HG03565 (cell line): ENCODE data around the gene NID1.

ENCODE experiments used
- ATAC-seq: cut with Tn5 transposase; IDR thresholded peaks from one replicate; pipeline ENCODE4 v1.9.1; 2021; ENCODE audit warnings: mild to moderate bottlenecking, moderate library complexity; ENCODE audit not compliant: unreplicated experiment

NID1 gene, protein sequence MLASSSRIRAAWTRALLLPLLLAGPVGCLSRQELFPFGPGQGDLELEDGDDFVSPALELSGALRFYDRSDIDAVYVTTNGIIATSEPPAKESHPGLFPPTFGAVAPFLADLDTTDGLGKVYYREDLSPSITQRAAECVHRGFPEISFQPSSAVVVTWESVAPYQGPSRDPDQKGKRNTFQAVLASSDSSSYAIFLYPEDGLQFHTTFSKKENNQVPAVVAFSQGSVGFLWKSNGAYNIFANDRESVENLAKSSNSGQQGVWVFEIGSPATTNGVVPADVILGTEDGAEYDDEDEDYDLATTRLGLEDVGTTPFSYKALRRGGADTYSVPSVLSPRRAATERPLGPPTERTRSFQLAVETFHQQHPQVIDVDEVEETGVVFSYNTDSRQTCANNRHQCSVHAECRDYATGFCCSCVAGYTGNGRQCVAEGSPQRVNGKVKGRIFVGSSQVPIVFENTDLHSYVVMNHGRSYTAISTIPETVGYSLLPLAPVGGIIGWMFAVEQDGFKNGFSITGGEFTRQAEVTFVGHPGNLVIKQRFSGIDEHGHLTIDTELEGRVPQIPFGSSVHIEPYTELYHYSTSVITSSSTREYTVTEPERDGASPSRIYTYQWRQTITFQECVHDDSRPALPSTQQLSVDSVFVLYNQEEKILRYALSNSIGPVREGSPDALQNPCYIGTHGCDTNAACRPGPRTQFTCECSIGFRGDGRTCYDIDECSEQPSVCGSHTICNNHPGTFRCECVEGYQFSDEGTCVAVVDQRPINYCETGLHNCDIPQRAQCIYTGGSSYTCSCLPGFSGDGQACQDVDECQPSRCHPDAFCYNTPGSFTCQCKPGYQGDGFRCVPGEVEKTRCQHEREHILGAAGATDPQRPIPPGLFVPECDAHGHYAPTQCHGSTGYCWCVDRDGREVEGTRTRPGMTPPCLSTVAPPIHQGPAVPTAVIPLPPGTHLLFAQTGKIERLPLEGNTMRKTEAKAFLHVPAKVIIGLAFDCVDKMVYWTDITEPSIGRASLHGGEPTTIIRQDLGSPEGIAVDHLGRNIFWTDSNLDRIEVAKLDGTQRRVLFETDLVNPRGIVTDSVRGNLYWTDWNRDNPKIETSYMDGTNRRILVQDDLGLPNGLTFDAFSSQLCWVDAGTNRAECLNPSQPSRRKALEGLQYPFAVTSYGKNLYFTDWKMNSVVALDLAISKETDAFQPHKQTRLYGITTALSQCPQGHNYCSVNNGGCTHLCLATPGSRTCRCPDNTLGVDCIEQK

DNA sequence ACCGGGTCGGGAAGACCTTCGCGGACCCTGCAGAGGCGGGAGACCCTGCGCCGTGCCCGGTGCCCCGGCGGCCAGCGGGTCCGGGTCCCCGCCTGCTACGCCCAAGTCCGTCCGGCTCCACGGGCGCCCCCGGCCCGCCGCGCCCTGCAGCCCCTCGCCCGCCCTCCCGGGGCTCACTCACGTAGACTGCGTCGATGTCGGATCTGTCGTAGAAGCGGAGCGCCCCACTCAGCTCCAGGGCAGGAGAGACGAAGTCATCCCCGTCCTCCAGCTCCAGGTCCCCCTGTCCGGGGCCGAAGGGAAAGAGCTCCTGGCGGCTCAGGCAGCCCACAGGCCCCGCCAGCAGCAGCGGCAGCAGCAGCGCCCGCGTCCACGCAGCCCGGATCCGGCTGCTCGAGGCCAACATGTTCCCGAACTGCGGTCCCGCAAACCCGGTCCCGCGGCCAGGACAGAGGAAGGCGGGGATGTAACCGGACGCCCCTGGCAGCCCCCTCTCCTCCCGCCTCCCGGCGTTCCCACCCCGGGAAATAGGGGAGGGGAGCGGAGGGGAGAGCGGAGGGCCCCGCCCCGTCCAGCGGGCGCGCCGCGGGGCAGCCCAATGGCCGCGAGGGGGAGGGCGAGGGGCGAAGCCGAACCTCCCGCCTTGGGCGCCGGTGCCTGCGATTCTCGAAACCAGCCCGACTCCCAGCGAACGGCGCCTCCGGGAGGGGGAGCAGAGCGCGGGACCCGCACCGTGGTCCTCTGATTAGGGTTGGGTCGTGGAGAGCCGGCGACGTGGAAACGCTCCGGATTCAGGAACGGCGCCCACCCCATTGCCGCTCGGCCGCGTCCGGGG is at the start of gene NID1:
NID1 (minus strand) TSS at position 417 of the 835 bp plus-strand sequence; CDS start at position 406, 11 bp downstream.
- ATAC-seq = no peak

DNA sequence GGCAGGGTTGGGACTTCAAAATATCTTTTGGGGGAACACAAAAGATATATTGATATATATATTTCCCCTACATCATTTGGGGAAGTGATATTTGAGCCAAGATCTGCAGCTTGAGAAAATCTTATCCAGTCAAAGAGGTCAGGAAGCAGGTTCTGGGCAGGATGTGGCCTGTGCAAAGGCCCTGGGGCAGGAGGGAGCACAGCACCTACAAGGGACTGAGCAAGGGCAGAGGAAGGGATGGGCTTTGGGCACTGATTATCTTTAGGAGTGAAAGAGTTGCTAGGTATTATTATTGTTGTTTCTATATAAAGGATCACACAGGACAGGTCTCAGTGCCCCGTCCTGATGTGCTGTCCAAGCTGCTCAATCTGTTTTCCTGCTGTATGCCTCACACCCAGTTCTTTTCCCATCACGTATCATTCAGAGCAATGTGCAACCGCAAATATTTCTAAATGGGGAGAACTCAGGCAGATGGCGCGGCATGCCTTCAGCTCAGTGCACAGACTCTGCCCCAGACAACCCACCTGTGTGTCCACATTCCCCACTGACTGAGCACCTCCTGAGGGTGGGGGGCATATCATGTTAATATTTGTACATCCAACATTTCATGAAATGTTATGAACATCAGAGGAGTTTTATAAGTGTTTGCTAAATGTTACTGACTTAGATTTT is 49.3 kb upstream of the NID1 start:
- no peak for ATAC-seq

- ATAC-seq = no peak
Observed at GRCh38 chr1:236113324-236114032, 48.6 kb upstream of the NID1 start.

DNA sequence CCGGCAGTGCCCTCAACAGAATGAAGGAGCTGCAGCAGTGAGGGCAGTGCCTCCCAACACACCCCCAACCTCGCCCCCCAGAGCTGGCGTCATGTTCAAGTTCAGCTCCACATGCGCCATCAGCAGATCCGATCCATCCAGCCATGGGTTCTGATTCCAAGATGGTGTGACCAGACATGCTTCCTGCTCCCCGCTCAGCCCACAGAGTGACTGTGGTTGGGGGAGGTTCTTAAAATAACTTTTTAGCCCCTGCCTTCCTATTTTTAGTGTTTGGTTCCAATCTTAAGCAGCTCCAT is 47.4 kb upstream of the NID1 start:
- ATAC-seq = no peak

DNA sequence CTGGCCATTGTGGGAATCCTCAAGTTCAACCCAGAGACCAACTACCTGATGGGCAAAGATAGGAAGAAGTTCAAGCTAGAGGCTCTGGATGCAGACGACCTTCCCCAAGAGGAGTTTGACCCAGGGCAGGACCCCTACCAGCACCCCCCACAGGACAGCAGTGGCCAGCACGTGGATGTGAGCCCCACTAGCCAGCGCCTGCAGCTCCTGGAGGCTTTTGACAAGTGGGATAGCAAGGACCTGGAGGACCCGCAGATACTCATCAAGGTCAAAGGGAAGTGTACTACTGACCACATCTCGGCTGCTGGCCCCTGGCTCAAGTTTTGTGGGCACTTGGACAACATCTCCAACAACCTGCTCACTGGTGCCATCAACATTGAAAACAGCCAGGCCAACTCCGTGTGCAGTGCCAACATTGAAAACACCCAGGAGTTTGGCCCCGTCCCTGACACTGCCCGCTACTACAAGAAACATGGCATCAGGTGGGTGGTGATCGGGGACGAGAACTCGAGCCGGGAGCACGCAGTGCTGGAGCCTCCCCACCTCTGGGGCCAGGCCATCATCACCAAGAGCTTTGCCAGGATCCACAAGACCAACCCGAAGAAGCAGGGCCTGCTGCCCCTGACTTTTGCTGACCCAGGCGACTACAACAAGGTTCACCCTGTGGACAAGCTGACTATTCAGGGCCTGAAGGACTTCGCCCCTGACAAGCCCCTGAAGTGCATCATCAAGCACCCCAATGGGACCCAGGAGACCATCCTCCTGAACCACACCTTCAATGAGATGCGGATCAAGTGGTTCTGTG is 46.8 kb upstream of the NID1 start:
- no peak for ATAC-seq

DNA sequence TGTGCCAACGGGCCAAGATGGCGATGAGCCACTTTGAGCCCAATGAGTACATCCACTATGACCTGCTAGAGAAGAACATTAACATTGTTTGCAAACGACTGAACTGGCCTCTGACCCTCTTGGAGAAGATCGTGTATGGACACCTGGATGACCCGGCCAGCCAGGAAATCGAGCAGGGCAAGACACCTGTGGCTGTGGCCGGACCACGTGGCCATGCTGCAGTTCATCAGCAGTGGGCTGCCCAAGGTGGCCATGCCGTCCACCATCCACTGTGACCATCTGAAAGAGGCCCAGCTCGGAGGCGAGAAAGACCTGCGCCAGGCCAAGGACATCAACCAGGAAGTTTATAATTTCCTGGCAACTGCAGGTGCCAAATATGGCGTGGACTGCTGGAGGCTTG is 45.2 kb upstream of the NID1 start:
- ATAC-seq = no peak

- no peak for ATAC-seq
Observed at GRCh38 chr1:236108027-236108648, 43.2 kb upstream of the NID1 start.

DNA sequence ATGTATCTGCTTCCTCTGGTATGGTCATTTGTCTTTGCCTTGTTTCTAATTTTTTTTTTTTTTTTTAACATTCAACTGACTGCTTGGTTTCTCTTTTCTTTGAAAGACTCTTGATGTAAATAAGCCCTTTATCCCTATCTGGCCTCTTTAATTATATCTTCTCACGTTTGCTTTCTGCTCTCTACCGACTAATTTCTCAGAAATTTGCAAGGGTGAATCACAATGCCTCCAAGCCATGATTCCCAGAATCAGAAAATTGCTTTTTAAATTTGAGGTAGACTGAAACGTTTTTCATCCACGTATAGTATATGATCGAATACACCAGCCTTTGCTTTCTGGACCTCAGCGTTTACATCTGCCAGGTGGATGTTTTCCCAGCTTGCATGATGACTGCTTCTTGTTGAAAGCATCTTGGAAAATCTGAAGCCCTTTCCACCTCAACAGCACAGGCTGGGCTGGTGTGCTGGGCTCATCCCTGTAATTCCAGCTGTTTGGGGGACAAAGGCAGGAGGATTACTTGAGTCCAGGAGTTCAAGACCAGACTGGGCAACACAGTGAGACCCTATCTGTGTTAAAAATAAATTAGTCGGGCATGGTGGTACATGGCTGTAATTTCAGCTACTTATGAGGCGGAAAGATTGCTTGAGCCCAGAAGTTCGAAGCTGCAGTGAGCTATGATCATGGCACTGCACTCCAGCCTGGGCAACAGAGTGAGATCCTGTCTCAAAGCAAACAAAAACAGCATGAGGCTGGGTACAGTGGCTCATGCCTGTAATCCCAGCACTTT is 42.4 kb upstream of the NID1 start:
- ATAC-seq = no peak

DNA sequence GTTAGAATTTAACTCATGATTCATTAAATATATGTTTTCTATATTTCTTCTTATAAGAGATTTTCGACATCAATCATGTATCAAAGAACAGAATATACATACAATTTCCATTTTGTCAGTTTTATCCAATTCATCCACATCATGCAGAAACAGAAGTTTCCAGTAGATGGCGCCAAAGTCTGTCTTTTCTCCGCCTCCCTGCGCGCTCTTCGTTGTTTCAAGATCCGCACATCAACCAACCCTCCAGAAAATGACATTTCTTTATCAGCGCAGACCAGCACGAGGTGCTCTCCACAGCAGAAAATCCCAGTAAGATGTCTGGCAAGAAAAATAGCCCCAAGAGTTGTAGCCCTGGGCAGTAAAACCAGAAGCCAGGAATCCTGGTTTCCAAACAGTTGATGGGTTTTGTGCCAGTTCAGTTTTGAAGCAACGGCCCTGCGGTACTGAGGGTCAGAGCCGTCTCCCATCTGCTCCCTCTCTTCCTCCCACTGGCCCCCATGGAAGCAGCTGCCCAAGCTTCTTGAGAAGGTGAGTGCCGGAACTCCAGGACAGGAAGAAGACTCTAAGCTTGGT is 38.8 kb upstream of the NID1 start:
- no peak for ATAC-seq

DNA sequence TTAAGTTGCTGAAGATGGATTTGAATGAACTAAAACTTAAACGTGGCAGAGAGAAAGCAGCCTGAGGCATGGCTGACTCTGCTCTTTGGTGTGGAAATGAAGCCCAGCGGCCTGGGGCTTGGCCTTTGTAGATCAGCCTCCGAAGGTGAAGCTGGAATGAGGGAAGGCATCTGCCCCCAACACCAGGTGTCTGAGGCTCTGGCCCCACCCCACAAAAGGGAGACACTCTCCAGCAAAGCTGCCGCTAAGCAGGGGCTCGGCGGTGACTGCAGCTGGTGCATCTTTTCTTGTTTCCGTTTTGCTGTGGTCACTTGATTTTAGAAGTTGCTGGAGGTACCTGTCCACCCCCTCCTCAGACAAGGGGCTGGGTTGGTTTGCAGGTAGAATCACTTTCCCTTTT is 38.2 kb upstream of the NID1 start:
- ATAC-seq = no peak

DNA sequence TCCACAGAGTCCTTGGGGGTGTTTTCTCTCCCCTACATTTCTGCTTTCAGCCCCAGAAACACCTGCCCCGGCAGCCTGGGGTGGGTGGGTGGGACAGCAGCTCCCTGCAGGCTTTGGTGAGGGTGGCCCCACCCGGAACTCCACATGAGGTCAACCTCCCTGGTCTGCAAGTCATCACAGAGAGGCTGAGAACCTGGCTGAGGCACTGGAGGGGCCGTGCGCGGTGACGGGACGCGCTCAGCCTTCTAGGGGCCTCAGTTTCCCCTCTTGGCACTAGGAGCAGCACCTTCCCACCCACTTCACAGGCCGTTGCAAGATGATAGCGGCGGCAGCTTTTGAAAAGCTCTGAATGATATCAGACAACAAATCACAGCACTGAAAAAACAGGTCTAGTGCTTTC is 37.7 kb upstream of the NID1 start:
- no peak for ATAC-seq

- ATAC-seq = no peak
Observed at GRCh38 chr1:236101233-236102200, 36.6 kb upstream of the NID1 start.

- ATAC-seq = no peak
Observed at GRCh38 chr1:236100799-236101198, 35.9 kb upstream of the NID1 start.

- ATAC-seq = no peak
Observed at GRCh38 chr1:236099355-236099974, 34.6 kb upstream of the NID1 start.

DNA sequence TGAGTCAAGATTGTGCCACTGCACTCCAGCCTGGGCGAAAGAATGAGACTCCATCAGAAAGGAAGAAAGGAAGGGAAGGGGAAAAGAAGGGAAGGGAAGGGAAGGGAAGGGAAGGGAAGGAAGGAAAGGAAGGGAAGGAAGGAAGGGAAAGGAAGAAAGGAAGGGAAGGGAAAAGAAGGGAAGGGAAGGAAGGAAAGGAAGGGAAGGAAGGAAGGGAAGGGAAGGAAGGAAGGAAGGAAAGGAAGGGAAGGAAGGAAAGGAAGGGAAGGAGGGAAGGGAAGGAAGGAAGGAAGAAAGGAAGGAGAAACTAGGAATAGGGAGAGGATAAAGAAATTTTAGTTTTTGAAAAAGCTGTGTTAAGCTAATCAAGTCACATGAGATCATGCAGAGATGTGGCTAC is 33.4 kb upstream of the NID1 start:
- ATAC-seq = no peak
